ENCODE results near the gene BCL2.

GRCh38 chr18:63160172-63160995 lies 159.2 kb downstream of the BCL2 start:
- no peak for TF ChIP-seq CTCF (IDR thresholded peaks at IDR 0.05)
- no peak for TF ChIP-seq EP300 (IDR thresholded peaks at IDR 0.05; ENCODE audit: low read depth)

Data from transverse colon (tissue), 3 donors.